Activated CD8-positive, alpha-beta T cell treated with anti-CD3 and anti-CD28 coated beads for 36 hours (primary cell): ENCODE data around the gene MECR. TPM values are rescaled to one million over a fixed set of nuclear protein-coding genes. Genes with fewer than 3 reads are reported as not detected.
A peak's percentile ranks its signal among the peaks of the same experiment; 100 is the strongest.

Experiments used
- ATAC-seq: fragments of 200-7000 bp; cut with Tn5 transposase; one replicate; pipeline ENCODE4 v1.10.0; 2021; ENCODE audit warnings: mild to moderate bottlenecking, moderate library complexity
- CTCF ChIA-PET: fragments of 350-600 bp; sonication (Branson Sonifier 250); formaldehyde crosslinking; loops from one replicate; lab custom pipeline; 2021; ENCODE audit warnings: antibody characterized with exemption; lab: Charles Lee
- POLR2A ChIA-PET: fragments of 350-600 bp; sonication (Branson Sonifier 250); formaldehyde crosslinking; loops from one replicate; lab custom pipeline; 2021; ENCODE audit warnings: antibody characterized with exemption; lab: Charles Lee
- DNase-seq: peaks from one replicate; pipeline ENCODE4 v3.0.0-alpha.2; 2020
- H3K27ac Mint-ChIP-seq: one replicate; pipeline ENCODE4 v1.8.0; 2021; ENCODE audit warnings: mild to moderate bottlenecking, mixed read lengths
- H3K27me3 Mint-ChIP-seq: one replicate; pipeline ENCODE4 v1.8.0; 2021; ENCODE audit warnings: mixed read lengths
- H3K36me3 Mint-ChIP-seq: one replicate; pipeline ENCODE4 v1.8.0; 2021; ENCODE audit warnings: low read depth, mixed read lengths
- H3K4me1 Mint-ChIP-seq: one replicate; pipeline ENCODE4 v1.8.0; 2021; ENCODE audit warnings: low read depth, mixed read lengths
- H3K4me3 Mint-ChIP-seq: one replicate; pipeline ENCODE4 v1.8.0; 2021; ENCODE audit warnings: mild to moderate bottlenecking, moderate library complexity, mixed read lengths
- H3K9me3 Mint-ChIP-seq: one replicate; pipeline ENCODE4 v1.8.0; 2021; ENCODE audit warnings: mixed read lengths
- intact Hi-C: fragments of 100-400 bp; cut with micrococcal nuclease; formaldehyde crosslinking; loops from one replicate; pipeline ENCODE4 v1.10.0; 2022
- total RNA-seq, 2 experiments: library from RNA; stranded (reverse); gene quantifications; one replicate each; pipeline ENCODE4 v1.2.3, GENCODE V29; 2021
- TF ChIP-seq, protein P1 (sequence below): fragments of 200-600 bp; IDR thresholded peaks from one replicate; pipeline ENCODE4 v1.8.0; 2022; ENCODE audit warnings: antibody characterized with exemption, mild to moderate bottlenecking

Gene MECR
- total RNA-seq, 2 experiments from 2014 or later = 42.2 to 43.5 TPM

- Mint-ChIP-seq H3K36me3 (peaks cover 42% of the 10 kb centered on the region), H3K4me1 (peaks cover 45% of the 10 kb centered on the region), H3K4me3 (peak overlapping the region; percentile 83), H3K27ac (peak overlapping the region; percentile 98), H3K27me3 (no peaks in the 10 kb centered on the region), H3K9me3 (no peaks in the 10 kb centered on the region)
- TF ChIP-seq, protein P1, sequence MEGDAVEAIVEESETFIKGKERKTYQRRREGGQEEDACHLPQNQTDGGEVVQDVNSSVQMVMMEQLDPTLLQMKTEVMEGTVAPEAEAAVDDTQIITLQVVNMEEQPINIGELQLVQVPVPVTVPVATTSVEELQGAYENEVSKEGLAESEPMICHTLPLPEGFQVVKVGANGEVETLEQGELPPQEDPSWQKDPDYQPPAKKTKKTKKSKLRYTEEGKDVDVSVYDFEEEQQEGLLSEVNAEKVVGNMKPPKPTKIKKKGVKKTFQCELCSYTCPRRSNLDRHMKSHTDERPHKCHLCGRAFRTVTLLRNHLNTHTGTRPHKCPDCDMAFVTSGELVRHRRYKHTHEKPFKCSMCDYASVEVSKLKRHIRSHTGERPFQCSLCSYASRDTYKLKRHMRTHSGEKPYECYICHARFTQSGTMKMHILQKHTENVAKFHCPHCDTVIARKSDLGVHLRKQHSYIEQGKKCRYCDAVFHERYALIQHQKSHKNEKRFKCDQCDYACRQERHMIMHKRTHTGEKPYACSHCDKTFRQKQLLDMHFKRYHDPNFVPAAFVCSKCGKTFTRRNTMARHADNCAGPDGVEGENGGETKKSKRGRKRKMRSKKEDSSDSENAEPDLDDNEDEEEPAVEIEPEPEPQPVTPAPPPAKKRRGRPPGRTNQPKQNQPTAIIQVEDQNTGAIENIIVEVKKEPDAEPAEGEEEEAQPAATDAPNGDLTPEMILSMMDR = no peak
- intact Hi-C loops = loop anchor here (5.0 kb wide), 2 partner anchors 298 to 533 kb away; partner anchors contain the start of gene RNU11
- DNase-seq = peak; percentile 33
- POLR2A ChIA-PET = interaction anchor here (0.6 to 3.4 kb wide), 20 partner anchors 10 to 674 kb away, joined by 3 to 23 read pairs (median 5); partner anchors contain the start of genes MECR, RNU11, TMEM200B and YTHDF2
- CTCF ChIA-PET = interaction anchor here (1.2 to 4.2 kb wide), 9 partner anchors 10 to 304 kb away, joined by 4 to 63 read pairs (median 4); no protein-coding TSS in a partner anchor
- no peak for ATAC-seq
These were observed 50.0 kb downstream of the MECR start for GRCh38 chr1:29180497-29181412.

DNA sequence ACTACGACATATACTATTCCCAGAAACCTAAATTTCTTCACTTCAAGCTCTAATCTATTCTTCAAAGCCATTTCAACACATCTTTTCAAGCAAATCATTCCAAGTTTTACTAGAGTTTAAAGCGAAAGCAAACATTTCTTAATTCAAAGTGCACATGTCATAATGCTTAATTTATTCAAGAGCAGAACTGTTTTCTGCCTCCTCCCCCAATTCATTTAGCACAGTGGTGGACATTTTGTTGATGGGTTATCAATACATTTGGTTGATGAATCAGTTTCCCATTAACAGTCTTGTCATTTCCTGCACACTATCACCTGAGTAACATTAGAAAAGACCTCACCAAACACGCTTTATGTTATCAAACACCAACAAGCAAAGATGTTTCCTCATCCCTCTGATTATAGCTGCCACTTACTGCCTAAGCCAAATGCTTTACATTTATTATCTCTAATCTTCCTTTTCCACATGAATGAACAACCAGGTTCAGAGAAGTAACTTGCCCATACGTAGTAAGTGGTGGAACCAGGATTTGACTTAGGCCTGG, 51.0 kb downstream of the MECR start:
- ChIA-PET POLR2A (interaction anchor here (1.1 to 3.4 kb wide), 6 partner anchors 9 to 443 kb away, joined by 3 to 23 read pairs (median 8); partner anchors contain the start of genes TMEM200B and YTHDF2), CTCF (interaction anchor here (1.2 to 4.2 kb wide), 3 partner anchors 9 to 295 kb away, joined by 4 to 63 read pairs (median 4); no protein-coding TSS in a partner anchor)
- Mint-ChIP-seq H3K9me3 (no peaks in the 10 kb centered on the region), H3K27ac (peak overlapping the region; percentile 98), H3K4me1 (peaks cover 46% of the 10 kb centered on the region), H3K27me3 (no peaks in the 10 kb centered on the region), H3K4me3 (peak overlapping the region; percentile 83), H3K36me3 (peaks cover 43% of the 10 kb centered on the region)
- no peak for DNase-seq
- intact Hi-C loops = loop anchor here (5.0 kb wide), 2 partner anchors 297 to 532 kb away; partner anchors contain the start of gene RNU11
- TF ChIP-seq, protein P1 = no peak
- no peak for ATAC-seq

GRCh38 chr1:29177022-29177705, 53.6 kb downstream of the MECR start:
- DNase-seq (no peak), ATAC-seq (no peak)
- CTCF ChIA-PET = interaction anchor here (1.1 kb wide), 1 partner anchor 23 kb away, joined by 3 read pairs; no protein-coding TSS in a partner anchor
- H3K4me1 Mint-ChIP-seq = peaks cover 47% of the 10 kb centered on the region
- peaks cover 52% of the 10 kb centered on the region for H3K36me3 Mint-ChIP-seq
- H3K27me3 Mint-ChIP-seq = no peaks in the 10 kb centered on the region
- H3K9me3 Mint-ChIP-seq = peaks cover 2% of the 10 kb centered on the region
- intact Hi-C loops = no loop called here
- peak overlapping the region; percentile 77 for H3K27ac Mint-ChIP-seq
- POLR2A ChIA-PET = interaction anchor here (1.5 kb wide), 1 partner anchor 19 kb away, joined by 3 read pairs; no protein-coding TSS in a partner anchor
- H3K4me3 Mint-ChIP-seq = peak overlapping the region; percentile 48
- TF ChIP-seq, protein P1 = no peak

DNA sequence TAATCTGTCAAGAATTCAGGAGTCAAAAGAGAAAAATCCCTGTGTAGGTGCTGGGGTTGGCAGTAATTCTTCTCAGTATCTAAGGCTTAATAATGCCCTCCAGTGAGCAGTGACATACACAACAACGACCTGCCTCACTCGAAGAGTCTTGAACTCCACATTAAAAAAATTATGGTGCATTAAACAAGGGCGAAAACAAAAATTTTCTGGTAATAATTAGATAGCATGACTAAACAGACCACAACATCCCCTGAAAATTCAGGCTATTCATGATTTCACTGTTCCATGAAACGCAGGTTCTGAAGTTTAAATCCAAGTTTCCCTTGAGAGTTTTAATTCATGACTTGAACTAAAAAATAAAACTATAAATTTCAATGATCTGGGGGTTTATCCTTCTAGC, 54.2 kb downstream of the MECR start:
- Mint-ChIP-seq H3K27ac (peak overlapping the region; percentile 10), H3K4me1 (peaks cover 48% of the 10 kb centered on the region), H3K27me3 (no peaks in the 10 kb centered on the region), H3K4me3 (no peak overlapping the region), H3K9me3 (peaks cover 2% of the 10 kb centered on the region), H3K36me3 (peaks cover 55% of the 10 kb centered on the region)
- no peak for DNase-seq
- TF ChIP-seq, protein P1 = no peak
- POLR2A ChIA-PET = interaction anchor here (1.5 kb wide), 1 partner anchor 20 kb away, joined by 3 read pairs; no protein-coding TSS in a partner anchor
- intact Hi-C loops = no loop called here
- no peak for ATAC-seq
- CTCF ChIA-PET = interaction anchor here (0.6 kb wide), 1 partner anchor 11 kb away, joined by 3 read pairs; no protein-coding TSS in a partner anchor
